HG02623 (cell line): ENCODE data around the gene FCGBP.
"Not testable (repeated sequence)": the region's sequence is repeated elsewhere in the genome, so short reads cannot be mapped to it uniquely, and the experiment has no call there.

Experiments
- ATAC-seq: cut with Tn5 transposase; IDR thresholded peaks from one replicate; pipeline ENCODE4 v1.9.1; 2021; ENCODE audit warnings: moderate library complexity; ENCODE audit not compliant: unreplicated experiment

FCGBP gene

DNA sequence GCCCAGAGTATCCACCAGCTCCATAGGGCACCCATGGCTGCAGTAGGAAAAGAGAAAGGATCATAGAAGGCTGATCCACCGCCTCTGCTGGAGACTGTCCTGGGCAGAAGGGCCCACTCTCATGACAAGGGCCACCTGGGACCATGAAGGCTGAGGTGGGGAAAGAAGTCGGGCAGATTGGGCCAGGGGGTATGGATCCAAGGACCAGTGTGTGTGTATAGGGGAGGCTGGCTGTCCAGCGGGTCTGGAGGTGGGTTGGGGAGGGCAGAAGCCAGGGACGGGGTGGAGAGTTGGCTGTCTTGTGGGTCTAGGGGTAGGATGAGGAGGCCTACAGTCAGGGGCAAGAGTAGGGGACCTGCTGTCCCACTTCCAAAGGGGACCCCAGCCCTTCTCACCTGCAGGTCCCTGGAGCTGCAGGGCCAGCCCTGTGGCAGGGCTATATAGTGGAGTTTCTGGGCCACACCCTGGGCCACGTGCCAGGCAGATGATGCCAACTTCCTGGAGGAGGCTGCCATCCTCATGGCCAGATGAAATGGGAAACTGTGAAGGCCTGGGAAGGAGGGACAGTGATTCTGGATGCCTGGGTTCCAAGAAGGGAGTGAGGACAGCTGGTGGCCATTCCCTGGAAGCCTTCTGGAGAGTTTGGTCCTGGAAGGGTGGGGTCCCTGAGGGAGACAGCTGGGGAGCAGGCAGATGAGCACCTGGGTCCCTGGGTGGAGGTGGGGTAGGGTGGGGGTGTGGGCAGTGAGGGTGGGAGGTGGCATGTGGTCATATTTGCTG is at the start of gene FCGBP:
TSS of gene FCGBP (minus strand) at position 51 of the 780 bp plus-strand sequence.
- no peak for ATAC-seq

DNA sequence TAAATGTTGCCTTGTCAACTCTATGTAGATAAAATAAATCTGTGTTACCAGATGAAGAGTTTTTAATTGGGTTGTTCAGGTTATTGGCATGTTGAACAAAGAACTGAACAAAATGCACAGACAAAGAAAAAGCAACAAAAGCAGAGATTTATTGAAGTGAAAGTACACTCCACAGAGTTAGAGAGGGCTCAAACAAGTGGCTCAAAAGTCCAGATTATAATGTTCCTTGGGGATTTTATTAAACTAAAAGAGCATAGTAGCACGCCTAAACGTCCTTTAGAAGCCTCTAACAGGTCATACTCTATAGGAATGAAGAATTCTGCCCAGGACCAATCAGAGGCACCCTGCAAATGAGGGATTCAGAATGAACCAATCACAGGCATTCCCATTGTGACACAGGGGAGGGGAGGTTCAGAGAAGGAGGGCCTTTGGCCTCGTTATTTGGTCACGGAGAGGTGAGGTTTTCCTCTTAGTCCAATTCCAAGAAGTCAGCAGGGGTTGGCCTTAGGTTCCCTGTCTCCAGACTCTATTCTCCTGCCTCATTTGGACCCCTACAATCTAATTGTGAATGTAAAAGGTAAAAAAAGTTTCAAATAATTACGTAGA is 49.4 kb upstream of the FCGBP start:
- no peak for ATAC-seq

DNA sequence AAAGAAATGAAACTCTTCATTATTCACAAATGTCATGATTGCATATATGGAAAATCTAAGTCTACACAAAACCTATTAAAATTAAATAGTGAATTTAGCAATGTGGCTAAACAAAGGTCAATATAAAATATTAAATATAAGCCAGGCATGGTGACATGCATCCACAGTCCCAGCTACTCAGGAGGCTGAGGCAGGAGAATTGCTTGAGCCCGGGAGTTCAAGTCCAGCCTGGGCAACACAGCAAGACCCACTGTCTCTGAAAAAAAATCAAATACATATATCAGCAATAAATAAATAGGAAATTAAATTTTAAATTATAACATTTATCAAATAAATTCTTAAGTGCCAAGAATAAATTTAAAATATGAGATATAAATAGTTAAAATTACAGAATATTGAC is 48.4 kb upstream of the FCGBP start:
- ATAC-seq: no peak

DNA sequence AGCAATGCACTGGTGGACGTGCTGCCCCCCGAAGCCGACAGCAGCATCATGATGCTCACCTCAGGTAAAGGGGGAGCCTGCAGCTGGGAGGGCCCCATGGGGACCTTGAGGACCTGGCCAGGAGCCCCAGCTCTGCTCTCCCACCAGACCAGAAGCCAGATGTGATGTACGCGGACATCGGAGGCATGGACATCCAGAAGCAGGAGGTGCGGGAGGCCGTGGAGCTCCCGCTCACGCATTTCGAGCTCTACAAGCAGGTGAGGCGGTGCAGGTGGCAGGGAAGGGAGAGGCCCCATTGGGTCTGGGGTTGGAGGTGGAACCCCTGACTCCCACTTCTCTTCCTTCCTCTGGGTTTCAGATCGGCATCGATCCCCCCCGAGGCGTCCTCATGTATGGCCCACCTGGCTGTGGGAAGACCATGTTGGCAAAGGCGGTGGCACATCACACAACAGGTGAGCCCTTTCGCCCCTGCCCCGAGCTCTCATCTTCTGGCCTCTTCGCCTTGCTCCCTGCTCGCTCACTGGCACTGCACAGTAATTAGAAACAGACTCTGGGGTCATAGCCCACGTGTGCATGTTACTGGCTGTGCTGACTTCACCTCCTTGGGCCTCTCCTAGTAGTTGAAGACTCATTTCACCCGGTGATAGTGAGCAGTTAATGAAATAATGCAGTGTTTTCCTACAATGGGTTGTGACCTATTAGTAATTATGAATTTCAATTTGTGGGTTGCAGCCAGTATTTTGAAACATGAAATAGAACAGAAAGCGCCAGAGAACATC is 40.1 kb upstream of the FCGBP start:
- no peak for ATAC-seq

DNA sequence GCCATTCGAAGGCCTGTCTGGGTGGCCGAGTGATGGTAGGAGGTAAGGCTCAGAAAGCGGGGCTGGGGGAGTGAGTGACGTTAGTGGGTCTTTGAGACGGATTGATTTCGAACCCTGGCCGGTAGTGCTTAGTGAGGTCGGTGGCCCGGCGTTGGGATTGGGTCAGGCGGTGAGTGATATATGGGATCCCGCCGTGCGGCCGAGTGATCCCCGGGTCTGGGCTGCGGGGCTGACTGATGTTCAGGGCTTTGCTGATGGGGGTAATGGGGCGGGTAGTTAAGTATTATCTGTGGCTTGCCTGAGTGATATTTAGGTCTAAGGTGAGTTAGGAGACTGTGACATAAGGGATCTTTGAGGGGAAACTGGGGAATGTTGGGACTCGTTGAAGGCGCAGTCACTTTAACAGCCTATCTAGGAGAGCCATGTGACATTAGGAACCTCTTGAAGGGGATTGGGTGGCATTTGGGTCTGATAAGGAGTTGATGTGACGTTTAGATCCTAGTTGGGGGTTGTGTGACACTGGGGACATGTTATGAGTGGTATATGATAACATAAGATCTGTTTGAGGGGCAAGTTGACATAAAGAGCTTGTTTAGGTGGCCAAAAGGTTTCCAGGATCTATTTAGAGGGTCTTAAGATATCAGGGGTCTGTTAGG is 37.1 kb upstream of the FCGBP start:
- no peak for ATAC-seq

DNA sequence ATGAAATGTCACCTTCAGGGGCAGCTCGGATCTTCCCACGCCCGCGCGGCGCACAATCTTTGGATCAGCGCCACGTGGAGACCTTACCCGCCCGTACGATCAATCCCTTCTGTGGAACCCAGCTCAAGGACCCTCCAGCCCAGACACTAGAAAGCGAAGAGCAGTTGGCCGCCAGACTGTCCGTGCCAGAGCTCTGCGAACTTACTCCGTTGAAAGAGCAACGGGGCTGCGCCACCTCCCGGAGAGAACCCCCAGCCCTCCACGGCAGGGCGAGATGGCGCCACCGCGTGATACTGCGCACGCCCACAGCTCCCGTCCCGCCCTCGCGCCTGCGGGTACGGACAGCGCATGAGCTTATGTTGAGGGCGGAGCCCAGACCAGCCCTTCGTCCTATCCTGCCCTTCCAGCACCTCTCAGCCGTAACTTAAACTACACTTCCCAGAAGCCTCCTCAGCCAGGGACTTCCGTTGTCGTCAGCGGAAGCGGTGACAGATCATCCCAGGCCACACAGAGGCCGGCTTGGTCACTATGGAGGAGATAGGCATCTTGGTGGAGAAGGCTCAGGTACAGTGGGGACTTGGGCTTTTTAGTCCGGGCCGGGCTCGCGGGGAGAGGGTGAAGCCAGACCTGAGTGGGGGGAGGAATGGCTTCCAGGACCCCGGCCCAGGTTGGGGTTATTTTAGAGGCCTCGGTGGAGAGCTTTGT is 36.4 kb upstream of the FCGBP start, which contains the start of gene PSMC4:
TSS of gene PSMC4 (plus strand) at position 491 of the 705 bp plus-strand sequence. CDS start at position 529, 38 bp downstream.
- ATAC-seq: peak; percentile 95

DNA sequence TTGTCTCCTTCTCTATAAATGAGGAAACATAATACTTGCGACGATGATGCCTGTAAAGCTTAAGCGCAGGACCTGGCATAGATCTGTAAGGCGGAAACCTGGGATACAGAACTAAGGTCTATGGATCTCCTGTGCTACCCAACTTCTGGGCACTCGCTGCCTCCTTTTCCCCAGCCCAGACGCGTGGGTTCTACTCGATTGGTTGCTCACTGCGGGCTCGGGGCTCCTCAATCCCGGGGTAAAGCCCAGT is 35.9 kb upstream of the FCGBP start:
- ATAC-seq: no peak

DNA sequence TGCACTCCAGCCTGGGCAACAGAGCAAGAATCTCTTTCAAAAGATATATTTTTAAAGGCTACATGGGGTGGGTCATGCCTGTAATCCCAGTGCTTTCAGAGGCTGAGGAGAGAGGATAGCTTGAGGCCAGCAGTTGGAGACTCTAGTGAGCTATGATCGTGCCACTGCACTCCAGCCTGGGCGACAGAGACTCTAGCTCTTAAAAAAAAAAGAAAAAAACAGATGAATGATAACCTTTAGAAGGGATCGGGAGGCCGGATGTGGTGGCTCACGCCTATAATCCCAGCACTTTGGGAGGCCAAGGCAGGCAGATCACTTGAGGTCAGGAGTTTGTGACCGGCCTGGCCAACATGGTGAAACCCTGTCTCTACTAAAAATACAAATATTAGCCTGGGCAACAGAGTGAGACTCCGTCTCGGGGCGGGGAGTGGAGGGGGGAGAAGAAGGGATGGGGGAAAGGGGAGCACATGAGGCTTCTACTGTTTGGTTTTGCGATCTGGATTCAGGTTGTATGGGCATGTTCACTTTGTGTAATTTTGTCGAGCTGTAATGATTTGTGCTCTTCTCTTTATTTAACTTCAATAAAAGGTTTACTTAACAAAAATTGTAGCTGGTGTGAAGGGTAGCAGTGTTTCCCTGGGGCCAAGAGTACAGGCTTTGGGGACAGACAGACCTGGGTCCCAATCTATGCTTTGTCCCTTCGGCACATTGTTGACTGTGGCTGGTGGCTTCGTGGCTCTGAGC is 35.4 kb upstream of the FCGBP start:
- ATAC-seq: no peak

DNA sequence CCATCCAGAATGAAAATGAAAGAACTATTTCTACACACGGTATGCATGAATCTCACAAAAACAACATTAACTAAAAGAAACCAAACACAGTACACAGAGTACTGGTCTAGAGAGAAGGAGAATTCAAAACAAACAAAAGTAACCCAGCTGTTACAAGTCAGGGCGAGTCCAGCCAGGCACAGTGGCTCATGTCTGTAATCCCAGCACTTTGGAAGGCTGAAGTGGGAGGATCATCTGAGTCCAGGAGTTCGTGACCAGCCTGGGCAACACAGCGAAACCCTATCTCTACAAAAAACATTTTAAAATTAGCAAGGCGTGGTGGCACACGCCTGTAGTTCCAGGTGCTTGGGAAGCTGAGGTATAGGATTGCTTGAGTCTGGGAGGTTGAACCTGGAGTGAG is 34.8 kb upstream of the FCGBP start:
- no peak for ATAC-seq

DNA sequence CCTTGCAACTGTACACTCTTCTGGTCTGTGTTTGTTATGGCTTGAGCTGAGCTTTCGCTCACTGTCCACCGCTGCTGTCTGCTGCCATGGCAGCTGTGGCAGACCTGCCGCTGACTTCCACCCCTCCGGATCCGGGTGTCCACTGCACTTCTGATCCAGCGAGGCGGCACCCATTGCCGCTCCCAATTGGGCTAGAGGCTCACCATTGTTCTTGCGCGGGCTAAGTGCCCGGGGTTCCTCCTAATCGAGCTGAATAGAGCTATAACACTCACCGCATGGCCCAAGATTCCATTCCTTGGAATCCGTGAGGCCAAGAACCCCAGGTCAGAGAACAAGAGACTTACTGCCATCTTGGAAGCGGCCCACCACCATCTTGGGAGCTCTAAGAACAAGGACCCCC is 34.4 kb upstream of the FCGBP start:
- no peak for ATAC-seq

DNA sequence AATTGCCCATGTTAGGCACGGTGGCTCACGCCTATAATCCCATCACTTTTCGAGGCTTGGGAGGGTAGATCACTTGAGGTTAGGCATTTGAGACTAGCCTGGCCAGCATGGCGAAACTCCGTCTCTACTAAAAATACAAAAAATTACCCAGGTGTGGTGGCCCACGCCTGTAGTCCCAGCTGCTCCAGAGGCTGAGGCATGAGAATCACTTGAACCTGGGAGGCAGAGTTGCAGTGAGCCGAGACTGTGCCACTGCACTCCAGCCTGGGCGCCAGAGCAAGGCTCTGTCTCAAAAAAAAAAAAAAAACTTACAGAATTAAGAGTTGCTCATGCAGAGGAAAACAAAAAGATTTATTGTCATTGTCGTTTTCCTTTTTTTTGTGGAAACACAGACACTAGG is 33.1 kb upstream of the FCGBP start:
- no peak for ATAC-seq

DNA sequence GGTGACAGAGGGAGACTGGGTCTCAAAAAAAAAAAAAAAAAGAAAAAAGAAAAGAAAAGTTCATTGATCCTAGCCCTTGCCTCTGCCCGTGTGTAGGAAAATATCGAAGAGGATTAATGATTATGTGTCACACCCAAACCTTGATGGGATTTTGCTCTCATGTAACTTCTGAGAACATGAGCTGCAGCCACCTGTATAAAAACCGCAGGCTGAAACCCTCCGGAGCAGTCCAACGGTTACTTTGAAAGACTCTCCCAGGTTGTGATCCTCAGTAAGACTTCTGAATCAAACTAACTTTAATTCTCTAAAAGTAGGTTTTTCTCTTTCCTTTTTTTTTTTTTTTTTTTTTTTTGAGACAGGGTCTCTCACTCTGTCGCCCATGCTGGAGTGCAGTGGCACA is 32.2 kb upstream of the FCGBP start:
- no peak for ATAC-seq

DNA sequence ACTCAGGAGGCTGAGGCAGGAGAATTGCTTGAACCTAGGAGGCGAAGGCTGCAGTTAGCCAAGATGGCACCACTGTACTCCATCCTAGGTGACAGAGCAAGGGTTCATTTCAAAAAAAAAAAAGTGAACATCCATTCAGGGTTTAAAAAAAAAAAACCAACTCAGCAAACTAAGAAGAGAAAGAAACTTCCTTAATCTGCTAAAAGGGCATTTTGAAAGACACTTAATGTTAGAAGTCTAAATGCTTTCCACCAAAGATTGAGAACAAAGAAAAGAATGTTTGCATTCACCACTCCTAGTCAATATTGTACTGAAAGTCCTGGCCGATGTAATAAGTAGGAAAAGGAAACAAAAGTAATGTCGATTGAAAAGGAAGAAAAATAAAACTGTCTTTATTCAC is 29.5 kb upstream of the FCGBP start:
- no peak for ATAC-seq

DNA sequence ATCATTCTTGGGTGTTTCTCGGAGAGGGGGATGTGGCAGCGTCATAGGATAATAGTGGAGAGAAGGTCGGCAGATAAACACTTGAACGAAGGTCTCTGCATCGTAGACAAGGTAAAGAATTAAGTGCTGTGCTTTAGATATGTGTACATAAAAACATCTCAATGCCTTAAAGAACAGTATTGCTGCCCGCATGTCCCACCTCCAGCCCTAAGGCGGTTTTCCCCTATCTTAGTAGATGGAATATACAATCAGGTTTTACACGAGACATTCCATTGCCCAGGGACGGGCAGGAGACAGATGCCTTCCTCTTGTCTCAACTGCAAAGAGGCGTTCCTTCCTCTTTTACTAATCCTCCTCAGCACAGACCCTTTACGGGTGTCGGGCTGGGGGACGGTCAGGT is 25.0 kb upstream of the FCGBP start:
- ATAC-seq: not testable (repeated sequence)

DNA sequence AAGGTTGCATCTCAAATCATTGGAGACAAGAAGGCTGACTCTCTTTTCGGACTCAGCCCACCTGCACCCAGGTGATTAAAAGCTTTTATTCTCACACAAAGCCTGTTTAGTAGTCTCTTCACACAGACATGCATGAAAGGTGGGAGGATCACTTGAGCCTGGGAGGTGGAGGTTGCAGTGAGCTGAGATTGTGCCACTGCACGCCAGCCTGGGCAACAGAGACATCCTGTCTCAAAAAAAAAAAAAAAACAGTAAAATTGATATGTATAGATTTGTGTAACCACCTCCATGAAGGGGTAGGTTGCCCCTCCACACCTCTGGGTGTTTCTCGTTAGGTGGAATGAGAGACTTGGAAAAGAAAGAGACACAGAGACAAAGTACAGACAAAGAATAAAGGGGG is 24.5 kb upstream of the FCGBP start:
- ATAC-seq: not testable (repeated sequence)

DNA sequence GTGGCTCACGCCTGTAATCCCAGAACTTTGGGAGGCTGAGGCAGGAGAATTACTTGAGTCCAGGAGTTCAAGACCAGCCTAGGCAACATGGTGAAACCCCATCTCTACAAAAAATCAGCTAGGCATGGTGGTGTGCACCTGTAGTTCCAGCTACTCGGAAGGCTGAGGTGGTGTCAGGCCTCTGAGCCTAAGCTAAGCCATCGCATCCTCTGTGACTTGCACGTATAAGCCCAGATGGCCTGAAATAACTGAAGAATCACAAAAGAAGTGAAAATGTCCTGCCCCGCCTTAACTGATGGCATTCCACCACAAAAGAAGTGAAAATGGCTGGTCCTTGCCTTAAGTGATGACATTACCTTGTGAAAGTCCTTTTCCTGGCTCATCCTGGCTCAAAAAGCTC is 23.5 kb upstream of the FCGBP start:
- ATAC-seq: not testable (repeated sequence)

DNA sequence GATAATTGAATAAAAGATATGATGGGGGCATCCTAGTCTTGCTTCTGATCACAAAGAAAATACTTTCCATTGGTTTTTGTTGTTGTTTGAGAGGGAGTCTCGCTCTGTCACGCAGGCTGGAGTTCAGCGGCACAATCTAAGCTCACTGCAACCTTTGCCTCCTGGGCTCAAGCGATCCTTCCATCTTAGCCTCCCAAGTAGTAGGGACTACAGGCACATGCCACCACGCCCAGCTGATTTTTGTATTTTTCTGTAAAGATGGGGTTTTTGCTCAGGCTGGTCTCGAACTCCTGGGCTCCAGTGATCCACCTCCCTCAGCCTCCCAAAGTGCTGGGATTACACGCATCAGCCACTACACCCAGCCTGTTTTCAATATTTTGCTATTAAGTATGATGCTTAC is 19.5 kb upstream of the FCGBP start:
- ATAC-seq: no peak

DNA sequence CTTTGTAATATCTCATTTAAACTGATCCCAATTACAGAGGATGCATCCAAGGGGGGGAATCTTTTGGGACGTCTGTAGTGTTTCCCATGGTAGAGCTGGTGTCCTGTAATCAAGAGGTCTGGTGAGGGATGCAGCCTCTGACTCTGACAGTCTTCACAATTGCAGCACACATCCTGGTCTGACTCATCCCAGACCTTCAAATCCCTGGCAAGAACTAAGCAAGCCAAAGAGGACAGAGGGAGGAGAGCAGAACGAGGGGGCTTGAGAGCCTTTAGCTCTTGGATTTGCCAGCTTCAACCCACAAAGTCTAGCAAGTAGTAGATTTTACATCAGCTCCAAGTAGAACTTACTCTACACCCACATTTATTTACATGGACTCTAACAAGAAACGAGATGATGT is 17.3 kb upstream of the FCGBP start:
- no peak for ATAC-seq

DNA sequence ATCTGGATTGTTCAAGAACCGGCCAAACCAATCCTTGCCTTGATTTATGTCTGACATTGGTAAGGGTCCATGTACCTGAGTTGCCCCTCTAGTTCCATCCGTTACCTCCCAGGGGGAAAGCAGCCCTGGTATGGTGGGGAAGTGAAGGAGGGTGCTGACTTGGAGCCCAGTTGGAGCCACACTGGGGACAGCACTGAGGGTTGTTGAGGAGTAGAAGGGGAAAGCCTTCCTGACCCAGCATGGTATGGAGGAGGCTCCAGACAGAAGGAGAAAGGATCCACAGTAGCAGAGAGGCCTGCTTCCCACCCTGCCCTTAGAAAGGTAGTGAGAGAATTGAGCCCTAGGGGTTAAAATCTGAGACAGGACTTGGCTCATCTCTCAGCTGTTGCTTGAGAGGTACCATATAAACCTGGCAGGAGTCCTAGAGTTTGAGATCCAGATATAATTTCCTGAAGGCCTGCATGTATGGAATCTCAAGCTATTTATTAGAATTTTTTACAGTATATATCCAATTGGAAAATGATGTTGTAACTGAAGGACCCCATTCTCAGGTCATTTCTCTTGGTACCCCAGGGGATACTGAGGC is 16.7 kb upstream of the FCGBP start:
- no peak for ATAC-seq
